DOHH2 (cell line): ENCODE results near the gene KLHDC7A.

Source experiments
- CTCF ChIP-seq: fragments of 200-600 bp; sonication (generic); IDR thresholded peaks from one replicate; pipeline ENCODE4 v1.5.1; 2014; ENCODE audit warnings: antibody characterized with exemption, mild to moderate bottlenecking, low read depth, low read length; ENCODE audit not compliant: poor library complexity, severe bottlenecking
- EZH2phosphoT487 ChIP-seq: fragments of 200-600 bp; sonication (generic); IDR thresholded peaks from 2 replicates; pipeline ENCODE4 v1.6.1; 2017; ENCODE audit warnings: borderline replicate concordance, mild to moderate bottlenecking, antibody characterized with exemption, low read length, moderate library complexity, mixed read lengths

DNA sequence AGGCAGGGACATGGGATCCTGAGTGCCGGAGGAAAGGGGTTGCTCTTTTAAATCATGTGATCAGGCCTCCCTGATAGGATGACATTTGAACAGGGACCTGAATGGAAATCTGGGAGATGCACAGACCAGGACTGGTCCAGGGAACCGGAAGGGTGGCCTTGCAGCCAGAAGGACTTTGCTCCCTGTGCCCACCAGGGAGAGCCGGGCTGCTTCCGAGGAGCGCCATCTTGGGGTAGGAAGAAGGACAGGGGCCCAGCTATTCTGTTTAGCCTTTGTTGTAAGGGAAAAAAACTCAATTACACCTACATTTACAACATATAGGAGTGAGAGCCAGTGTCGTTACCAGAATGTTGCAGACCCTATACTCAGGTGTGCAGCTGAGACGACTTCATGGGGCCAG is 5.5 kb downstream of the KLHDC7A start:
- TF ChIP-seq CTCF (peak; percentile 27), EZH2phosphoT487 (no peak)
